AG04449 (cell line): ENCODE data around the gene RAD51B.
"Not testable (repeated sequence)": the region's sequence is repeated elsewhere in the genome, so short reads cannot be mapped to it uniquely, and the experiment has no call there.

ENCODE experiments used
- CTCF ChIA-PET: fragments of 350-600 bp; formaldehyde crosslinking; extraction: SDS; loops from one replicate; lab custom pipeline; 2021; ENCODE audit warnings: antibody characterized with exemption; lab: Yijun Ruan, JAX
- POLR2A ChIA-PET: fragments of 400-600, 350-600 bp; formaldehyde crosslinking; extraction: SDS; loops from one replicate; lab custom pipeline; 2020; ENCODE audit warnings: antibody characterized with exemption, inconsistent platforms; lab: Yijun Ruan, JAX
- DNase-seq: peaks from one replicate; pipeline ENCODE4 v3.0.0-alpha.2; 2010; ENCODE audit warnings: low read depth, low spot score
- H3K4me3 ChIP-seq: 2 replicates; pipeline ENCODE4 v1.5.1; 2011; ENCODE audit warnings: low read depth, mild to moderate bottlenecking, control low read depth, low read length
- CTCF ChIP-seq: IDR thresholded peaks from one replicate; pipeline ENCODE4 v1.5.1; 2011; ENCODE audit warnings: mild to moderate bottlenecking, moderate library complexity, low read length, control low read depth, inconsistent platforms; ENCODE audit not compliant: insufficient read depth; ENCODE audit errors: missing control alignments

RAD51B gene

GRCh38 chr14:68662392-68662791 lies 842.8 kb downstream of the RAD51B start:
- ChIA-PET POLR2A (no interaction called here), CTCF (interaction anchor here (1.5 kb wide), 1 partner anchor 12 kb away, joined by 5 read pairs; no protein-coding TSS in a partner anchor)
- no peak for TF ChIP-seq CTCF
- no peak for DNase-seq
- no peak overlapping the region for H3K4me3 ChIP-seq

- H3K4me3 ChIP-seq, CTCF ChIA-PET, POLR2A ChIA-PET, DNase-seq: not testable (repeated sequence)
Measured at GRCh38 chr14:68662826-68663225, 843.2 kb downstream of the RAD51B start.

GRCh38 chr14:68663385-68664076 lies 844.0 kb downstream of the RAD51B start:
- ChIA-PET CTCF (interaction anchor here (1.1 to 2.0 kb wide), 3 partner anchors 8 to 125 kb away, joined by 3 to 4 read pairs (median 3); no protein-coding TSS in a partner anchor), POLR2A (interaction anchor here (1.9 kb wide), 1 partner anchor 130 kb away, joined by 6 read pairs; the partner anchor contains the start of gene ZFP36L1)
- H3K4me3 ChIP-seq: no peak overlapping the region

GRCh38 chr14:68664225-68664681 lies 844.7 kb downstream of the RAD51B start:
- POLR2A ChIA-PET: interaction anchor here (1.9 kb wide), 1 partner anchor 129 kb away, joined by 6 read pairs; the partner anchor contains the start of gene ZFP36L1
- DNase-seq: no peak

More at GRCh38 chr14:68663385-68664076, 844.0 kb downstream of the RAD51B start:
- no peak for DNase-seq
- TF ChIP-seq CTCF: no peak

GRCh38 chr14:68665131-68665530 lies 845.6 kb downstream of the RAD51B start:
- no peak for DNase-seq
- ChIA-PET POLR2A (interaction anchor here (0.8 to 1.9 kb wide), 2 partner anchors 128 to 415 kb away, joined by 3 to 6 read pairs; partner anchors contain the start of gene ZFP36L1), CTCF (interaction anchor here (0.8 to 4.6 kb wide), 4 partner anchors 9 to 76 kb away, joined by 3 to 17 read pairs (median 4); no protein-coding TSS in a partner anchor)
- no peak for TF ChIP-seq CTCF
- H3K4me3 ChIP-seq: no peak overlapping the region

More at GRCh38 chr14:68664225-68664681, 844.7 kb downstream of the RAD51B start:
- TF ChIP-seq CTCF: no peak
- no peak overlapping the region for H3K4me3 ChIP-seq
- CTCF ChIA-PET: interaction anchor here (1.1 to 4.6 kb wide), 4 partner anchors 9 to 124 kb away, joined by 3 to 17 read pairs (median 4); no protein-coding TSS in a partner anchor

- ChIA-PET POLR2A (interaction anchor here (0.8 to 1.9 kb wide), 2 partner anchors 127 to 415 kb away, joined by 3 to 6 read pairs; partner anchors contain the start of gene ZFP36L1), CTCF (interaction anchor here (0.8 to 4.6 kb wide), 7 partner anchors 10 to 205 kb away, joined by 3 to 17 read pairs (median 3); no protein-coding TSS in a partner anchor)
- no peak overlapping the region for H3K4me3 ChIP-seq
- TF ChIP-seq CTCF: no peak
- no peak for DNase-seq
Measured at GRCh38 chr14:68665792-68666204, 846.2 kb downstream of the RAD51B start.
